H7 (cell line): ENCODE measurements around the gene HPRT1. TPM values are rescaled to one million over a fixed set of nuclear protein-coding genes. Genes with fewer than 3 reads are reported as not detected.
"Not testable (repeated sequence)": the region's sequence is repeated elsewhere in the genome, so short reads cannot be mapped to it uniquely, and the experiment has no call there.

Experiments
- DNase-seq: peaks from one replicate; pipeline ENCODE4 v3.0.0; 2012
- H3K27me3 ChIP-seq: 2 replicates; pipeline ENCODE4 v1.6.0; 2011; ENCODE audit warnings: mild to moderate bottlenecking, low read length; ENCODE audit not compliant: control insufficient read depth, insufficient read depth
- H3K36me3 ChIP-seq: replicated peaks from 2 replicates; pipeline ENCODE4 v1.5.1; 2011; ENCODE audit warnings: low read length; ENCODE audit not compliant: control insufficient read depth, insufficient read depth
- H3K4me3 ChIP-seq: 2 replicates; pipeline ENCODE4 v1.5.1; 2011; ENCODE audit warnings: low read depth, mild to moderate bottlenecking, control low read depth, low read length, moderate library complexity; ENCODE audit not compliant: insufficient read depth
- total RNA-seq: library from RNA; depleted of rRNA; stranded (reverse); fragments of >200 nt; shearing (Covaris generic); gene quantifications from 2 replicates; pipeline ENCODE4 v1.2.3, GENCODE V29; 2014

Gene HPRT1
- total RNA-seq, 1 experiment from 2014 or later, result 11.0 TPM

DNA sequence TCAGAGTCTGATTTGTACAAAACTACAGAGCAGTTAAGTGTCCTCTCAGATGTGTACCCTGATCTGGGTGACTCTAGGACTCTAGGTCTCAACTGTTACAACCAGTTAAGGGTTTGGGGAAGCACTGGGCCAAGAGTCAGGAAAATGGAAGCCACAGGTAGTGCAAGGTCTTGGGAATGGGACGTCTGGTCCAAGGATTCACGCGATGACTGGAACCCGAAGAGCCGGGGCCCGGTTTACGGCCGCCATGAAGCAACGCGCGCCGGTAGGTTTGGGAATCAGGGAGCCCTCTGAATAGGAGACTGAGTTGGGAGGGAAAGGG is 321 bp upstream of the HPRT1 start:
- no peak for DNase-seq
- Histone ChIP-seq H3K4me3 (peak overlapping the region; percentile 38), H3K36me3 (no peaks in the 10 kb centered on the region; the same call in 1 of the 2 replicates), H3K27me3 (no peaks in the 10 kb centered on the region)

DNA sequence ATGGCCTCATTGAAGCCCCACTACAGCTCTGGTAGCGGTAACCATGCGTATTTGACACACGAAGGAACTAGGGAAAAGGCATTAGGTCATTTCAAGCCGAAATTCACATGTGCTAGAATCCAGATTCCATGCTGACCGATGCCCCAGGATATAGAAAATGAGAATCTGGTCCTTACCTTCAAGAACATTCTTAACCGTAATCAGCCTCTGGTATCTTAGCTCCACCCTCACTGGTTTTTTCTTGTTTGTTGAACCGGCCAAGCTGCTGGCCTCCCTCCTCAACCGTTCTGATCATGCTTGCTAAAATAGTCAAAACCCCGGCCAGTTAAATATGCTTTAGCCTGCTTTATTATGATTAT is 876 bp downstream of the HPRT1 start:
- Histone ChIP-seq H3K27me3 (no peaks in the 10 kb centered on the region), H3K36me3 (no peaks in the 10 kb centered on the region; the same call in 1 of the 2 replicates), H3K4me3 (peak overlapping the region; percentile 75)
- DNase-seq, result no peak

DNA sequence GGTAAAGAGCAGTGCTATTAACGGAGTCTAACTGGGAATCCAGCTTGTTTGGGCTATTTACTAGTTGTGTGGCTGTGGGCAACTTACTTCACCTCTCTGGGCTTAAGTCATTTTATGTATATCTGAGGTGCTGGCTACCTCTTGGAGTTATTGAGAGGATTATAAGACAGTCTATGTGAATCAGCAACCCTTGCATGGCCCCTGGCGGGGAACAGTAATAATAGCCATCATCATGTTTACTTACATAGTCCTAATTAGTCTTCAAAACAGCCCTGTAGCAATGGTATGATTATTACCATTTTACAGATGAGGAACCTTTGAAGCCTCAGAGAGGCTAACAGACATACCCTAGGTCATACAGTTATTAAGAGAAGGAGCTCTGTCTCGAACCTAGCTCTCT is 1.5 kb downstream of the HPRT1 start:
- Histone ChIP-seq H3K36me3 (no peaks in the 10 kb centered on the region; the same call in 1 of the 2 replicates), H3K4me3 (no peak overlapping the region; the same call in 1 of the 2 replicates), H3K27me3 (no peaks in the 10 kb centered on the region)
- DNase-seq, result no peak

DNA sequence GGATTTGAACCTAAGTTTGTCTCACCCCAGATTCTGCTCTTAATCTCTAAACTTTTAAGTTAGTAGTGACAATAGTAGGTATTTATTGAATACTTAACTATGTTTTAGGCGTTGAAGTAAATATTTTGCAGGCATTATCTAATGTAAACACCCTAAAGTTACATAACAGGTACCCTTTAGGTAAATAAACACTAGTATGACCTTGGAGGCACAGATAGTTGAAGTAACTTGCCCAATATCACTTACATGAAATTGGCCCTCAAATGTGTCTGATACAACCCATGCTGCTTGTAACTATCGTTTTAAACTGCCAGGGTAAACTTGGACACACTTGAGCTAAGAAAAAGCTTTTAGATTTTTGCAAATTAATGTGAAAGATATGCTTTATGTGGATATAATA is 3.0 kb downstream of the HPRT1 start:
- Histone ChIP-seq H3K27me3 (no peaks in the 10 kb centered on the region), H3K36me3 (no peaks in the 10 kb centered on the region; the same call in 1 of the 2 replicates)
- no peak for DNase-seq

DNA sequence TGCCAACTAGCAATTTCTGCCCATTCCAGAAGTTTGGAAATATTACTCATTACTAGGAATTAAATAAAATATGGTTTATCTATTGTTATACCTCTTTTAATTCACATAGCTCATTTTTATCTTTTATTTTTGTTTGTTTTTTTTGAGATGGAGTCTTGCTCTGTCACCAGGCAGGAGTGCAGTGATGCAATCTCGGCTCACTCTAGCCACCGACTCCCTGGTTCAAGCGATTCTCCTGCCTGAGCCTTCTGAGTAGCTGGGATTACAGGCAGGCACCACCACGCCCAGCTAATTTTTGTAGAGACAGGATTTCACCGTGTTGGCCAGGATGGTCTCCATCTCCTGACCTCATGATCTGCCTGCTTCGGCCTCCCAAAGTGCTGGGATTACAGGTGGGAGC is 4.5 kb downstream of the HPRT1 start:
- not testable (repeated sequence) for H3K27me3 ChIP-seq, H3K4me3 ChIP-seq, DNase-seq, H3K36me3 ChIP-seq

More for the DNA sequence above, 3.0 kb downstream of the HPRT1 start:
- no peak overlapping the region for H3K4me3 ChIP-seq

DNA sequence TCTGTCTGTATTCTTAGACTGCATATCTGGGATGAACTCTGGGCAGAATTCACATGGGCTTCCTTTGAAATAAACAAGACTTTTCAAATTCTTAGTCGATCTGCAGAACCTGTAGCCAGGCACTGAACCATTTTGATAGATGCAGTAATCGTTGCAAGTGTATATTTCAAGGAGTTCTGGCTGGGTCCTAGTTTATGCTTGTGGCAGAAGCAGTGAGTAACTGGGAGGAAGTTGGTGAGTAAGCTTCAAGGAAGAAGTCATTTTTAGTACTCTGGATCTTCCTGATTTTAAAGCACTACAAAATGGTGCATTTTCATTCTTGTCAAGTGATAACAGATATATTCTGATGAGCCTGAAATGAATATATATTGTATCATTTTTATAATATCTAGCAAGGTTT is 9.5 kb downstream of the HPRT1 start:
- DNase-seq, result no peak
- H3K27me3 ChIP-seq, result no peaks in the 10 kb centered on the region
- no peaks in the 10 kb centered on the region; the same call in 1 of the 2 replicates for H3K36me3 ChIP-seq
- H3K4me3 ChIP-seq, result no peak overlapping the region

DNA sequence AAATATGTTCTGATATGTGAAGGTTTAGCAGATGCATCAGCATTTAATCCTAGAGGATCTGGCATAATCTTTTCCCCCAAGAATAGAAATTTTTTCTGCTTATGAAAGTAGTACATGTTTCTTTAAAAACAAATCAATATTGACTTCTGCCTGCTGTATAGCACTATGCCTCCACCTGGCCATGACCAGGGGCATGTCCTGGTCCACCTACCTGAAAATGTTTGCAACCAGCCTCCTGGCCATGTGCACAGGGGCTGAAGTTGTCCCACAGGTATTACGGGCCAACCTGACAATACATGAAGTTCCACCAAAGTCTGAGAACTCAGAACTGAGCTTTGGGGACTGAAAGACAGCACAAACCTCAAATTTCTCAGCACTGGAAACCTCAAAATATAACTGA is 10.0 kb downstream of the HPRT1 start:
- H3K27me3 ChIP-seq, result no peaks in the 10 kb centered on the region
- peaks cover 2% of the 10 kb centered on the region for H3K36me3 ChIP-seq
- DNase-seq, result no peak
- H3K4me3 ChIP-seq, result no peak overlapping the region

DNA sequence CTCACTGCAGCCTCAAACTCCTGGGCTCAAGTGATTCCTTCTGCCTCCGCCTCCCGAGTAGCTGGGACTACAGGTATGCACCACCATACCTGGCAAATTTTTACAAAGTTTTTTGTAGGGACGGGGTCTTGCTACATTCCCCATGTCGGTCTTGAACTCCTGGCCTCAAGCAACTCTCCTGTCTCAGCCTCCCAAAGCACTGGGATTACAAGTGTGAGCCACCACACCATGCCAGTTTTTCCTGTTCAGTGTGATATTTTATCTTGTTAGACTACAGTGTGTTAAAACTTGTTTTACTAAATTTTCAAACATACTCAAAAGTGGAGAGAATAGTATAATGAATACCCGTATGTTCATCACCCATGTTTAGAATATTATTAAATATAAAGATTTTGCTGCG is 12.1 kb downstream of the HPRT1 start:
- Histone ChIP-seq H3K36me3 (peaks cover 9% of the 10 kb centered on the region), H3K27me3 (no peaks in the 10 kb centered on the region), H3K4me3 (no peak overlapping the region)
- no peak for DNase-seq

DNA sequence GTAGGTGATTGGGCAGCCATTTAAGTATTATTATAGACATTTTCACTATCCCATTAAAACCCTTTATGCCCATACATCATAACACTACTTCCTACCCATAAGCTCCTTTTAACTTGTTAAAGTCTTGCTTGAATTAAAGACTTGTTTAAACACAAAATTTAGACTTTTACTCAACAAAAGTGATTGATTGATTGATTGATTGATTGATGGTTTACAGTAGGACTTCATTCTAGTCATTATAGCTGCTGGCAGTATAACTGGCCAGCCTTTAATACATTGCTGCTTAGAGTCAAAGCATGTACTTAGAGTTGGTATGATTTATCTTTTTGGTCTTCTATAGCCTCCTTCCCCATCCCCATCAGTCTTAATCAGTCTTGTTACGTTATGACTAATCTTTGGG is 16.3 kb downstream of the HPRT1 start:
- Histone ChIP-seq H3K4me3 (no peak overlapping the region), H3K36me3 (peaks cover 10% of the 10 kb centered on the region), H3K27me3 (no peaks in the 10 kb centered on the region)
- no peak for DNase-seq

DNA sequence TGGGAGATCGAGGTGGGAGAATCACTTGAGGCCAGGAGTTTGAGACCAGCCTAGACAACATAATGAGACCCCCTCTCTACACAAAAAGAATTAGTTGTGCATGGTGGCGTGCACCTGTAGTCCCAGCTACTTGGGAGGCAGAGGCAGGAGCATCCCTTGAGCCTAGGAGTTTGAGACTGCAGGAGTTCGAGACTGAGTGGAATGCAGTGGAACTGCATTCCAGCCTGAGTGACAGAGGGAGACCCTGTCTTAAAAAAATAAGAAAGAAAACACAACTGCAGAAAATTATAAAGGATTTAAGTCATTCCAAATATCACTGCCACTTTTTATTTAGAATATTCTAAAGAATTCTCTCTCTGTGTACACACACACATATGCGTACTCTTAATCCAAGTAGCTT is 18.4 kb downstream of the HPRT1 start:
- Histone ChIP-seq H3K36me3 (peaks cover 12% of the 10 kb centered on the region), H3K4me3 (no peak overlapping the region), H3K27me3 (no peaks in the 10 kb centered on the region)
- no peak for DNase-seq

DNA sequence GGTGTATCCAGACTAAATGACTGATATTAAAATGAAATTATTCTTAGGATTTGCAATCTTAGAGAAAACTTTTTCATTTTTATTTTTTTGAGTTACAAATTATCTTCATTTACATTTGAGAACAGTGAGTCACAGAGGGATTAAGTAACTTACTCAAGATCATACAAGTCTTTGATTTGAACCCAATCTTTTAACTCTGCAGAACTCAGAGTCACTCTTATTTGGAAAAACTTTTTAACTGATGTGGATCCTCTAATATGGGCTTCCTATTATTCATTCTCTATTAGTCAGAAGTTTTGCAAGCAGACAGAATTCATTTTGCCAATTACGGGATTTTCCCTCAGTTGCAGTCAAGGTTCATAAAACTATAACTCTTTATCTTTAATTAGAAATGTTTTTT is 20.1 kb downstream of the HPRT1 start:
- DNase-seq, result no peak
- Histone ChIP-seq H3K4me3 (no peak overlapping the region), H3K27me3 (no peaks in the 10 kb centered on the region), H3K36me3 (peaks cover 11% of the 10 kb centered on the region)

DNA sequence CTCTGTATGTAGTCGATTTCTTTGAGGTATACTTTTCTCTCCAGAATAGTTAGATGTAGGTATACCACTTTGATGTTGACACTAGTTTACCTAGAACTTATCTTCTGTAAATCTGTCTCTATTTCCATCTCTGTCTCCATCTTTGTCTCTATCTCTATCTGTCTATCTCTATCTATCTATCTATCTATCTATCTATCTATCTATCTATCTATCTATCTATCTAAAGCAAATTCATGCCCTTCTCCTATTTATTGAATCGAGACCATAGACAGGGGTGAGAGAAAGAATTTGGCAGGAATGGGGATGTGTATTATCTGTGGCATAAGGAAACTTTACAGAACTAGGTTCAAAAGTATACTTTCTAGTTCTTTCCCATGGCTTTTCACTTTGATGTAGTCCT is 21.4 kb downstream of the HPRT1 start:
- no peak for DNase-seq
- Histone ChIP-seq H3K4me3 (no peak overlapping the region), H3K27me3 (no peaks in the 10 kb centered on the region), H3K36me3 (peaks cover 8% of the 10 kb centered on the region)

DNA sequence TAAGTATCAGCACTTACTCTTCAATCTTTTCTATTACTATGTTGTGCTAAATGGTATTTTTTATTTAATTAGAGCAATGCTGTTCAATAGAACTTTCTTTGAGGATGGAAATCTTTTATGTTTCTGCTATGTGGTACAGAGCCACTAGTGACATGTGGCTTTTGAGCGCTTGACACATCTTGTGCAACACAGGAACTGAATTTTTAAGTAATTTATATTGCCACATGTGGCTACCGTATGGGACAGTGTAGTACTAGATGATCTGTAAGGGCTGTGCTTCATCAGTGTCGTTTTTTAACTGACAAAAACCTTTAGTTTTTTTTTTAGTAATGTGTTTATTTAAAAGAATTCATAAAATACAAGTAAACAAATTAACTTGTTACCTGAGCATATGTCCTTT is 22.4 kb downstream of the HPRT1 start:
- no peaks in the 10 kb centered on the region for H3K27me3 ChIP-seq
- no peak overlapping the region for H3K4me3 ChIP-seq
- H3K36me3 ChIP-seq, result peaks cover 8% of the 10 kb centered on the region
- no peak for DNase-seq

DNA sequence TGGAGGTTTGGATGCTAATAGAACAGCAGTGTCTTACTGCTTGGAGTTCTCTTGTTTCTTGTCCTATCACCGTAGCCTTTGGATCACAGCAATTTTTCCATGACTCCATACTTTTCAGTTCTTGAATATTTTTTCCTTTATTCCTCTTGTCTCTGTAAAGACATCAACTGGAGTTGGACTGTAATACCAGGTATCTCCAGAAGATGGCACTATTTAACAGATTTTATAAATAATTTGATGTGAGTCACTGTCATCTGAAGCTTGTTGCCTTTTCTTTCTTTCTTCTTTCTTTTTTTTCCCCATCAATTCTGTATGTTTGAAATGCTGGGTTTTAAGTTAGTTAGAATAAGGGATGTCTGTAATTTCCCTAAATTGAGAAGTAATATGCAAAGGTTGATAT is 24.1 kb downstream of the HPRT1 start:
- peak; percentile 12 for DNase-seq
- H3K27me3 ChIP-seq, result no peaks in the 10 kb centered on the region

DNA sequence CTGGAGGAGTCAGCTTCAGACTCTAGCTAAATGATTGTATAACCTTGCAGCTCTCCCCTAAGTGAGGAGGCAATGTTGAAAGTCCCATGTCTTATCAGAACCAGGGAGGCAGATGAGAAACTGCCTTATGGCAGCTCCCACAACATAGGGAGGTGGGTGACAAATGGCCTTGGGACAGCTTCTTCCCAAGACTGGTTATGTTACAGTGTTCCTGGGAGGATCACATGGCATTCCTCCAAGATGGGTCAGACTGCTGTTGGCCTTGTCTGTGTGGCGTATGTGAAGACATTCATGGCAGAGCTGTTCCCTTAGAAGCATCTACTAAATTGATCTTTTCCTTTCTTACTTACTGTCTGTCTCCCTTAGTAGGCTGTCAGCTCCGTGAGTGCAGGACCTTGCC is 42.0 kb downstream of the HPRT1 start:
- Histone ChIP-seq H3K27me3 (no peaks in the 10 kb centered on the region), H3K4me3 (no peak overlapping the region), H3K36me3 (peaks cover 8% of the 10 kb centered on the region)
- no peak for DNase-seq

More for the DNA sequence above, 24.1 kb downstream of the HPRT1 start:
- peaks cover 6% of the 10 kb centered on the region for H3K36me3 ChIP-seq
- H3K4me3 ChIP-seq, result no peak overlapping the region

DNA sequence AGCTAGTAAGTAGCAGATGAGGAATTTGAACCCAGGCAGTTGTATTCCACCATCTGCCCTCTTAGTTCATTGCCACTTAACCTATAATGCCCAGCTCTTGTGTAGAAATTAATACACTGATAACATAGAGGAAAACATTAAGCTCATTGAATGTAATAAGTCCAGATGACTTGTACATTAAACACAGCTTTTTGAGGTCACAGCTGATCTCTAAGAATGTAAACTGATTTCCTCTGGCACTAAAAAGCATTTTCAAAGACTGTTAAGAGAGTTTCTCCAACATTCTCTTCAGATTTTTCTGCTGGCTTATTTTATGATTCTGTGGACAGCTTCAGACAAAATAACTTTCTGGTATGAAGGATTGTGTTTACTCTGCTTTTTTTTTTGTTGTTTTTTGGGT is 42.7 kb downstream of the HPRT1 start:
- no peaks in the 10 kb centered on the region for H3K27me3 ChIP-seq
- H3K36me3 ChIP-seq, result peaks cover 8% of the 10 kb centered on the region
- DNase-seq, result no peak
- no peak overlapping the region for H3K4me3 ChIP-seq
